ENCODE measurements around the gene TMEM131. TPM values are rescaled to one million over a fixed set of nuclear protein-coding genes. Genes with fewer than 3 reads are reported as not detected.

TMEM131 gene
- total RNA-seq, 1 experiment from 2014 or later, result 28.9 TPM

DNA sequence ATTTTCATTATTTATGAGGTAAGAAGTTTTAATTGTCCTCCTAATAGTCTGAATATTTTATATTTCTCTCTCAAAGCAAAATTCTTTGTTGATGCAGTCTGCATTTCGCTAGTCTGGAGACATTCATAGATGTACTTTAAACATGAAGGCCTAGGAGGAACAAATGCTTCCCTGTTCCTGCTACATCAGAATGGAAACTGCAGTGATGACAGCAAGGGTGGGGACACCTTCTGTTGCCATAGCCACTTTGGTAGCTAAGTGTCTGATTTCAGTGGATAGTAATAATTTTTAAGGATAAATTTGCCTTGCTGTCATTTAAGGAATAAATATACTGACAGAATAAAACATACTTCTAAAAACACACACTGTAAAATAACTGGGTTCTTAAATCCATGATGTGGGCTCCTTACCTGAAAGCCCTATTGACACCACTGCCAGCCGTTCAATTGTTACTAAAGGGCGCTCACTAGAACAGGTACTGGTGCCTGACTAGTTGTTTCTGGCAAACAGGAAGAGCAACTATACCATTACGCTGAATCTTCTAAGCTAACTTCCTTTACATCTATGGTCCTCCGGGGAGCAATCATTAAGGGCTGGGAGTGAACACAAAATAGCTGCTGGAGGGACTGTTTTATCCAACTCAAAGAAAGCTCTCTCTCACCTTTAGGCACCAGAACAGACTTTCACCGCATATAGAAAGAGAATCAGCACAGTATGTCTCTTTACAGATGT lies 88.2 kb downstream of the TMEM131 start:
- TF ChIP-seq, protein P1, sequence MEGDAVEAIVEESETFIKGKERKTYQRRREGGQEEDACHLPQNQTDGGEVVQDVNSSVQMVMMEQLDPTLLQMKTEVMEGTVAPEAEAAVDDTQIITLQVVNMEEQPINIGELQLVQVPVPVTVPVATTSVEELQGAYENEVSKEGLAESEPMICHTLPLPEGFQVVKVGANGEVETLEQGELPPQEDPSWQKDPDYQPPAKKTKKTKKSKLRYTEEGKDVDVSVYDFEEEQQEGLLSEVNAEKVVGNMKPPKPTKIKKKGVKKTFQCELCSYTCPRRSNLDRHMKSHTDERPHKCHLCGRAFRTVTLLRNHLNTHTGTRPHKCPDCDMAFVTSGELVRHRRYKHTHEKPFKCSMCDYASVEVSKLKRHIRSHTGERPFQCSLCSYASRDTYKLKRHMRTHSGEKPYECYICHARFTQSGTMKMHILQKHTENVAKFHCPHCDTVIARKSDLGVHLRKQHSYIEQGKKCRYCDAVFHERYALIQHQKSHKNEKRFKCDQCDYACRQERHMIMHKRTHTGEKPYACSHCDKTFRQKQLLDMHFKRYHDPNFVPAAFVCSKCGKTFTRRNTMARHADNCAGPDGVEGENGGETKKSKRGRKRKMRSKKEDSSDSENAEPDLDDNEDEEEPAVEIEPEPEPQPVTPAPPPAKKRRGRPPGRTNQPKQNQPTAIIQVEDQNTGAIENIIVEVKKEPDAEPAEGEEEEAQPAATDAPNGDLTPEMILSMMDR (conservative IDR thresholded peaks at IDR 0.05; ENCODE audit: low read depth, low read length), result no peak
- TF ChIP-seq EZH2 (IDR thresholded peaks at IDR 0.05; ENCODE audit: borderline replicate concordance, low read depth, low read length, poor library complexity, severe bottlenecking), result no peak
- no TSS peak for BruUV-seq (replicated peaks)

DNA sequence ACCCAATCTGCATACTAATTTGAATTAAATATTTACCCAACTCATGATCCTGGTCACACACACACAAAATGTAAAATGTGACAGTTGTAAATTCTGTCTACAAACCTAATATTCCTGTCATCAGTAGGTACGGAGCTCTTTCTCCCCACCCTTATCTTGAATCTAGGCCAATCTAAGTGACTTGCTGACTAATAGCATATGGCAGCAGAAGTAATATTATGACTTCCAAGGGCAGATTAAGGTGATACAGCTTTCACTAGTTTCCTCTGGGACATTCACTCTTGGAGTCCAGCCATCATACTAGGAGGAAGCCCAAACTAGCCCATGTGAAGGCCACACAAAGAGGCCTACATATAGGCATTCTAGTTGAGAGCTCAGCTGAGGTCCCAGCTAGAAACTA lies 89.4 kb downstream of the TMEM131 start:
- DNase-seq (ENCODE audit: low spot score), result no peak
- no peak overlapping the region for H3K4me3 ChIP-seq (ENCODE audit: low read depth, low read length, poor library complexity, severe bottlenecking)
- BruUV-seq (replicated peaks), result no TSS peak
- TF ChIP-seq EZH2 (IDR thresholded peaks at IDR 0.05; ENCODE audit: borderline replicate concordance, low read depth, low read length, poor library complexity, severe bottlenecking), result no peak
- TF ChIP-seq, protein P1 (conservative IDR thresholded peaks at IDR 0.05; ENCODE audit: low read depth, low read length), result no peak
- no peak overlapping the region for H3K27ac ChIP-seq (ENCODE audit: low read depth, low read length, poor library complexity, severe bottlenecking)
- intact Hi-C loops (cut with micrococcal nuclease; ENCODE audit: unreplicated experiment), result no loop called here
- no peaks in the 10 kb centered on the region for H3K9me3 ChIP-seq (ENCODE audit: low read depth, low read length, poor library complexity, severe bottlenecking)
- H3K36me3 ChIP-seq (ENCODE audit: insufficient read depth, low read length, poor library complexity, severe bottlenecking), result no peaks in the 10 kb centered on the region
- no peaks in the 10 kb centered on the region for H3K27me3 ChIP-seq (replicated peaks; ENCODE audit: insufficient read depth, low read depth, low read length, poor library complexity)
- H3K4me1 ChIP-seq (ENCODE audit: insufficient read depth, low read length, poor library complexity, severe bottlenecking), result no peaks in the 10 kb centered on the region
- ChIA-PET CTCF (interaction anchor here (0.6 kb wide), 1 partner anchor 102 kb away, joined by 7 read pairs; no protein-coding TSS in a partner anchor), POLR2A (ENCODE audit: low non-redundant PET) (no interaction called here)

More for the DNA sequence above, 88.2 kb downstream of the TMEM131 start:
- no peak for DNase-seq (ENCODE audit: low spot score)
- H3K36me3 ChIP-seq (ENCODE audit: insufficient read depth, low read length, poor library complexity, severe bottlenecking), result no peaks in the 10 kb centered on the region
- POLR2A ChIA-PET (ENCODE audit: low non-redundant PET), result no interaction called here
- no peak overlapping the region for H3K4me3 ChIP-seq (ENCODE audit: low read depth, low read length, poor library complexity, severe bottlenecking)
- intact Hi-C loops (cut with micrococcal nuclease; ENCODE audit: unreplicated experiment), result no loop called here
- no peaks in the 10 kb centered on the region for H3K9me3 ChIP-seq (ENCODE audit: low read depth, low read length, poor library complexity, severe bottlenecking)
- no peaks in the 10 kb centered on the region for H3K4me1 ChIP-seq (ENCODE audit: insufficient read depth, low read length, poor library complexity, severe bottlenecking)
- no peak overlapping the region for H3K27ac ChIP-seq (ENCODE audit: low read depth, low read length, poor library complexity, severe bottlenecking)
- CTCF ChIA-PET, result no interaction called here
- H3K27me3 ChIP-seq (replicated peaks; ENCODE audit: insufficient read depth, low read depth, low read length, poor library complexity), result no peaks in the 10 kb centered on the region

DNA sequence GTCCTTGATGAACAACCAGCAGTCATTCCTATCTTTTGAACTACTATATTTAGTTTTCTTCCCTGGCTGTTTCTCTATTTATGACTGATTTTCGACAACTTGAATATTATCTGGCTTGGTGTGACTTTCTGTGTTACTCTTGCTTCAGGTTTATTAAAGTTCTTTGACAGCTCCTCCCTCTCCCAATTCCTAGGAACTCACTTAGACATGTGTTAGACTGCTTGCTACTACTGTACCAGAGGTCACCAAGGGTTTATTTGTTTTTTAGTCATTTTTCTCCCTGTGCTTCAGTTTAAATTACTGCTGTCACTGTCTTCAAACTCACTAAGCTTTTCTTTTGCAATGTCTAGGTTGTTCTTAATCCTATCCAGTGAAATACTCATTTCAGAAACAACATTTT lies 90.5 kb downstream of the TMEM131 start:
- no TSS peak for BruUV-seq (replicated peaks)
- intact Hi-C loops (cut with micrococcal nuclease; ENCODE audit: unreplicated experiment), result no loop called here

More for the DNA sequence above, 90.5 kb downstream of the TMEM131 start:
- Histone ChIP-seq H3K9me3 (ENCODE audit: low read depth, low read length, poor library complexity, severe bottlenecking) (no peaks in the 10 kb centered on the region), H3K36me3 (ENCODE audit: insufficient read depth, low read length, poor library complexity, severe bottlenecking) (no peaks in the 10 kb centered on the region), H3K4me1 (ENCODE audit: insufficient read depth, low read length, poor library complexity, severe bottlenecking) (no peaks in the 10 kb centered on the region), H3K4me3 (ENCODE audit: low read depth, low read length, poor library complexity, severe bottlenecking) (no peak overlapping the region), H3K27ac (ENCODE audit: low read depth, low read length, poor library complexity, severe bottlenecking) (no peak overlapping the region), H3K27me3 (replicated peaks; ENCODE audit: insufficient read depth, low read depth, low read length, poor library complexity) (no peaks in the 10 kb centered on the region)
- no peak for DNase-seq (ENCODE audit: low spot score)
- ChIA-PET POLR2A (ENCODE audit: low non-redundant PET) (no interaction called here), CTCF (no interaction called here)
- TF ChIP-seq, protein P1 (conservative IDR thresholded peaks at IDR 0.05; ENCODE audit: low read depth, low read length), result no peak
- no peak for TF ChIP-seq EZH2 (IDR thresholded peaks at IDR 0.05; ENCODE audit: borderline replicate concordance, low read depth, low read length, poor library complexity, severe bottlenecking)
